Liver (tissue), 3 donors: ENCODE data around the gene GRIFIN.

Experiments
- GABPA ChIP-seq, 2 donors: IDR thresholded peaks in 1 of 2; conservative IDR thresholded peaks in 1 of 2; 2 replicates each; pipeline ENCODE4 v1.6.1; 2016; ENCODE audit warnings: antibody characterized with exemption in 2 of 2, mild to moderate bottlenecking in 1 of 2, moderate library complexity in 1 of 2
- HNF4G ChIP-seq: IDR thresholded peaks from 2 replicates; pipeline ENCODE4 v1.6.1; 2016; ENCODE audit warnings: antibody characterized with exemption
- JUND ChIP-seq, 2 donors: IDR thresholded peaks; 2 replicates each; pipeline ENCODE4 v1.6.1; 2016; ENCODE audit warnings: antibody characterized with exemption in 2 of 2
- RAD21 ChIP-seq, 2 donors: IDR thresholded peaks; 2 replicates each; pipeline ENCODE4 v1.6.1; 2016; ENCODE audit warnings: antibody characterized with exemption in 2 of 2, mild to moderate bottlenecking in 2 of 2
- SP1 ChIP-seq: IDR thresholded peaks from 2 replicates; pipeline ENCODE4 v1.6.1; 2018; ENCODE audit warnings: antibody characterized with exemption, mild to moderate bottlenecking
- TF ChIP-seq, protein P1 (sequence below): fragments of 150-350 bp; IDR thresholded peaks from 2 replicates; pipeline ENCODE4 v1.5.1; 2017; ENCODE audit warnings: improper control_type of control experiment, low read depth, low read length; ENCODE audit not compliant: missing input control
- TF ChIP-seq, protein P2 (sequence below): IDR thresholded peaks from 2 replicates; pipeline ENCODE4 v1.6.1; 2016; ENCODE audit warnings: antibody characterized with exemption, mild to moderate bottlenecking
- donor health status: healthy.
- donor health status: healthy.

DNA sequence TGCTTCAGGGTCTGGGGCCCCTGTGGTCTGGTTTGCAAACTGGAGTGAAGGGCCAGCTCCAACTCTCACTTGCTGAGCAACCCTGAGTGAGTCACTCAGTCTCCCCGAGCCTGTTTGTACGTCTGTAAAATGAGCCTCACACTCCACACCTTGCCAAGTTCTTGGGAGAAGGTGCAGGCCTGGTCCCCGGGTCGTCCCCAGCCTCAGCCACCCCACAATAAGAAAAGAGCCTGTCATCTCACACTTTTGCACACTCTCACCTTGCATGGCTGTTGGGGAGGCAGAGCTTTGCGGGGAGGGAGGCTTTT lies 5.2 kb downstream of the GRIFIN start:
- TF ChIP-seq, protein P1, sequence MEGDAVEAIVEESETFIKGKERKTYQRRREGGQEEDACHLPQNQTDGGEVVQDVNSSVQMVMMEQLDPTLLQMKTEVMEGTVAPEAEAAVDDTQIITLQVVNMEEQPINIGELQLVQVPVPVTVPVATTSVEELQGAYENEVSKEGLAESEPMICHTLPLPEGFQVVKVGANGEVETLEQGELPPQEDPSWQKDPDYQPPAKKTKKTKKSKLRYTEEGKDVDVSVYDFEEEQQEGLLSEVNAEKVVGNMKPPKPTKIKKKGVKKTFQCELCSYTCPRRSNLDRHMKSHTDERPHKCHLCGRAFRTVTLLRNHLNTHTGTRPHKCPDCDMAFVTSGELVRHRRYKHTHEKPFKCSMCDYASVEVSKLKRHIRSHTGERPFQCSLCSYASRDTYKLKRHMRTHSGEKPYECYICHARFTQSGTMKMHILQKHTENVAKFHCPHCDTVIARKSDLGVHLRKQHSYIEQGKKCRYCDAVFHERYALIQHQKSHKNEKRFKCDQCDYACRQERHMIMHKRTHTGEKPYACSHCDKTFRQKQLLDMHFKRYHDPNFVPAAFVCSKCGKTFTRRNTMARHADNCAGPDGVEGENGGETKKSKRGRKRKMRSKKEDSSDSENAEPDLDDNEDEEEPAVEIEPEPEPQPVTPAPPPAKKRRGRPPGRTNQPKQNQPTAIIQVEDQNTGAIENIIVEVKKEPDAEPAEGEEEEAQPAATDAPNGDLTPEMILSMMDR = no peak
- TF ChIP-seq, protein P2, sequence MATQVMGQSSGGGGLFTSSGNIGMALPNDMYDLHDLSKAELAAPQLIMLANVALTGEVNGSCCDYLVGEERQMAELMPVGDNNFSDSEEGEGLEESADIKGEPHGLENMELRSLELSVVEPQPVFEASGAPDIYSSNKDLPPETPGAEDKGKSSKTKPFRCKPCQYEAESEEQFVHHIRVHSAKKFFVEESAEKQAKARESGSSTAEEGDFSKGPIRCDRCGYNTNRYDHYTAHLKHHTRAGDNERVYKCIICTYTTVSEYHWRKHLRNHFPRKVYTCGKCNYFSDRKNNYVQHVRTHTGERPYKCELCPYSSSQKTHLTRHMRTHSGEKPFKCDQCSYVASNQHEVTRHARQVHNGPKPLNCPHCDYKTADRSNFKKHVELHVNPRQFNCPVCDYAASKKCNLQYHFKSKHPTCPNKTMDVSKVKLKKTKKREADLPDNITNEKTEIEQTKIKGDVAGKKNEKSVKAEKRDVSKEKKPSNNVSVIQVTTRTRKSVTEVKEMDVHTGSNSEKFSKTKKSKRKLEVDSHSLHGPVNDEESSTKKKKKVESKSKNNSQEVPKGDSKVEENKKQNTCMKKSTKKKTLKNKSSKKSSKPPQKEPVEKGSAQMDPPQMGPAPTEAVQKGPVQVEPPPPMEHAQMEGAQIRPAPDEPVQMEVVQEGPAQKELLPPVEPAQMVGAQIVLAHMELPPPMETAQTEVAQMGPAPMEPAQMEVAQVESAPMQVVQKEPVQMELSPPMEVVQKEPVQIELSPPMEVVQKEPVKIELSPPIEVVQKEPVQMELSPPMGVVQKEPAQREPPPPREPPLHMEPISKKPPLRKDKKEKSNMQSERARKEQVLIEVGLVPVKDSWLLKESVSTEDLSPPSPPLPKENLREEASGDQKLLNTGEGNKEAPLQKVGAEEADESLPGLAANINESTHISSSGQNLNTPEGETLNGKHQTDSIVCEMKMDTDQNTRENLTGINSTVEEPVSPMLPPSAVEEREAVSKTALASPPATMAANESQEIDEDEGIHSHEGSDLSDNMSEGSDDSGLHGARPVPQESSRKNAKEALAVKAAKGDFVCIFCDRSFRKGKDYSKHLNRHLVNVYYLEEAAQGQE = no peak
- TF ChIP-seq SP1 (no peak), GABPA (IDR thresholded peaks at IDR 0.05 in 1 of 2, conservative IDR thresholded peaks at IDR 0.05 in 1 of 2) (no peak), HNF4G (no peak), RAD21 (IDR thresholded peaks at IDR 0.05) (no peak), JUND (IDR thresholded peaks at IDR 0.05) (no peak)
